ENCODE data around the gene PCK2.
"Not testable (repeated sequence)": the region's sequence is repeated elsewhere in the genome, so short reads cannot be mapped to it uniquely, and the experiment has no call there.

The PCK2 gene

DNA sequence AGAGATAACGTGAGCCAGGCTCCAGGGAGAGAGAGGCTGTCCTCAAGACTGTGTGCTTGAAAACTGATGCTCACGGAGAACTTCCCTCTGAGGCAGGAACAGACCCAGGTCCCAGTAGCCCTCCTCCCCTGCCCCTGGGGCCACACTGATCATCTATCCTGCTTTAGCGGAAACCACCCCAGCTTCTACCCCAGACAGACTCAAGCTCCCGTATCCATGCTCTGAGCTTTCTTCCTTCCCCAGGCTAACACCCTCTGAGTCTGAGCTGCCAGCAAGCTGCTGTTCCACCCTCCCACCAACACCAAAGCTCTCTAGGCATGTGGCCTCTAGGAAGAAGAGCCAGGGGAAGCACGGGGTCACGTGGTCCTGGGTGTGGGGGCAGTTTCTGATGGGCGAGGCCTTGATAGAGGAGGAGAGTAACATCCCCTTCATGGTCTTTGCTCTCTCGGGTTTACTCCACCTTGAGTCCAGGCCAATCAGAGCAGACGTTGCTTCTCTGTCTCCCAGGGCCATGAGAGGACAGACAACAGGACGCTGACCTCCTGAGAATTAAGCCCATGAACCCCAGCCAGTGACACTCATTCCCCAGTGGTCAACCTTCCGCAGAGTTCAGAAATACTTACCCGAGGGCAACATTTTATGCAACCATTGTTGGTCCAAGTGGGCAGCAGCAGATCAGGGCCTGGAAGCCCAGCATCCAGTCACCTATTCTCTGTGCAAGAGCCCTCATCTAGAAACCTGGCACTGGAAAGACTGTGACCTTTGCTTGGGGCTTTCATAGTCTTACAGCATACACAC, 1.4 kb downstream of the PCK2 start:
- DNase-seq (ENCODE audit: low spot score): peak; percentile 77

GRCh38 chr14:24096545-24097181, 2.6 kb downstream of the PCK2 start:
- DNase-seq (ENCODE audit: low spot score): no peak

- DNase-seq (ENCODE audit: low spot score): no peak
Measured at GRCh38 chr14:24098229-24098926, 4.3 kb downstream of the PCK2 start.

DNA sequence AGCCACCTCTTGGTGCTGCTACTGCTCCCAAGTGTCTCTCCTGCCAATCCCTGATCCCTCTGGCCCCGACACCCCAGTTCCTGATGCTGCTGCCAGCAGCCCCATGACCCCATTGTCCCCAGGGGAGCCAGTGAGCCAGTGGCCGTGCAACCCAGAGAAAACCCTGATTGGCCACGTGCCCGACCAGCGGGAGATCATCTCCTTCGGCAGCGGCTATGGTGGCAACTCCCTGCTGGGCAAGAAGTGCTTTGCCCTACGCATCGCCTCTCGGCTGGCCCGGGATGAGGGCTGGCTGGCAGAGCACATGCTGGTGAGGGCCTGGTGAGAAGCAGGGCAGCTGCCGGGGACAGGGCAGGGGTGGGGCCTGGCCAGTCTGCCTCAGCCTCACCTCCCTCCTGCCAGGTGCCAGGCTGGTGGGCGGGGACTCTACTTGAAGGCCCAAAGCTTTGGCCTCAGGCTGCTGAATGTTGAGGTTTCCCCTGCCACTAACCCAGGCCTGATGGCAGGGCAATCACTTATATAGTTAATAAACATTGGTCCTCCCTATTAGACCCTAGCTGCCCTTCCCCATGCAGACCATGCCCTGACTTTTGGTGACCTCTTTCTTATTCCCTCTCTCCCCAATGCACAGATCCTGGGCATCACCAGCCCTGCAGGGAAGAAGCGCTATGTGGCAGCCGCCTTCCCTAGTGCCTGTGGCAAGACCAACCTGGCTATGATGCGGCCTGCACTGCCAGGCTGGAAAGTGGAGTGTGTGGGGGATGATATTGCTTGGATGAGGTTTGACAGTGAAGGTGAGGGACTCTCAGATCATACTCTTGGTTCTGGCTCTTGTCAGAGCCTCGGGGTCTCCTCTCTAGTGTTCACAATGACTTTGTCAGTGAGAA, 5.1 kb downstream of the PCK2 start:
- no peak for DNase-seq (ENCODE audit: low spot score)

- no peak for DNase-seq (ENCODE audit: low spot score)
Measured at GRCh38 chr14:24100197-24100981, 6.3 kb downstream of the PCK2 start.

DNA sequence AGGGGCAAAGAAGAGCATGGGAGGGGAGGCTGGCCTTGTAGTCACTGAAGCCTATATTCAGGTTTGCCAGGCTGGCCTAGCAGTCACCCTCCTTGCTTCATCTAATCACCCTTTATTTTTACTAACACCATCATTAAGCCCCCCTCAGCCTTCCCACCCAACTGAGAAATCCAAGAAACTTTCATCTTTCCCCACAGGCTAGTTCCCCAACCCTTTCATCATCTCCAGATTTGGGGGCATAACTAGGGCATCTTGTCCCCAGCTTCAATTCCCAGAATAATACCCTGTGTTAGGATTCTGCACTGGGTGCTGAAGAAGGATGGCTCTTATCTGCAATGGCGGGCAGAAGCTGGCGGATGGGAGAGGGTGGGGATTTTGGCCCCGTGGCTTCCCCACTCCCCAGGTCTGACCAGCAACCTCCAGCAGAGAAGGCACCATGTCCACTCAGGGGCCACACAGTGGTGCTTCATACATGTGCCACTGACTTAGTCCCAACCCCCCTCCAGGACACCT, 6.9 kb downstream of the PCK2 start:
- no peak for DNase-seq (ENCODE audit: low spot score)

DNA sequence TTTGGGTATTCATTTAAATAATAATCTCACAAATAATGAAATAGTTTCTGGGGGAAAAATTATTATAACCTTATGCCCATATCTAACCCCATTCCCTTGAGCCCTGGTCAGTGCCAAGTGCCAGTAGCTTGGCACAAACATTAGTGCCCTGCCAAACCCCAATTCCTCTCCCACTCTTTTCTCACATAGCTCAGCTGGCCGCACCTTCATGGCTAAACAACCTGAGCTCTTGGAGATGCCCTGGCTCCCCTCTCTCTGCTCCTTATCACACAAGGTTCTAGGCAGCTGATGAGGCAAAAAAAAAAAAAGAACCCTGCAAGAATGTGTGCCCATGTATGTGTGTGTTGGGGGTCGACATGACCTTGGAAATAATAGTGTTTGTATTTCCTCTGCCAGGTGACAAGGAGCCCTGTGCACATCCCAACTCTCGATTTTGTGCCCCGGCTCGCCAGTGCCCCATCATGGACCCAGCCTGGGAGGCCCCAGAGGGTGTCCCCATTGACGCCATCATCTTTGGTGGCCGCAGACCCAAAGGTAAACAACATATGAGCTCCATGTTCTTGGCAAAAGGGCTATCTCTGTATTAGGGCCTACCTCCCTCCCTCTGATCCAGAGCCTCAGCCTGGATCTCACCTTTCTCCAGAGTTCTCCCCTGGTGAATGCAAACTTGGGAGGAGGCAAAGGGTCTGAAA, 8.4 kb downstream of the PCK2 start:
- no peak for DNase-seq (ENCODE audit: low spot score)

GRCh38 chr14:24103451-24103850, 9.3 kb downstream of the PCK2 start:
- no peak for DNase-seq (ENCODE audit: low spot score)

- not testable (repeated sequence) for DNase-seq (ENCODE audit: low spot score)
Measured at GRCh38 chr14:24105609-24106239, 11.6 kb downstream of the PCK2 start.

GRCh38 chr14:24106672-24107271, 12.7 kb downstream of the PCK2 start:
- DNase-seq (ENCODE audit: low spot score): no peak

GRCh38 chr14:24108336-24108874, 14.3 kb downstream of the PCK2 start:
- DNase-seq (ENCODE audit: low spot score): no peak

- DNase-seq (ENCODE audit: low spot score): no peak
Measured at GRCh38 chr14:24110060-24110459, 15.9 kb downstream of the PCK2 start.

- DNase-seq (ENCODE audit: low spot score): no peak
Measured at GRCh38 chr14:24110523-24110922, 16.4 kb downstream of the PCK2 start.

DNA sequence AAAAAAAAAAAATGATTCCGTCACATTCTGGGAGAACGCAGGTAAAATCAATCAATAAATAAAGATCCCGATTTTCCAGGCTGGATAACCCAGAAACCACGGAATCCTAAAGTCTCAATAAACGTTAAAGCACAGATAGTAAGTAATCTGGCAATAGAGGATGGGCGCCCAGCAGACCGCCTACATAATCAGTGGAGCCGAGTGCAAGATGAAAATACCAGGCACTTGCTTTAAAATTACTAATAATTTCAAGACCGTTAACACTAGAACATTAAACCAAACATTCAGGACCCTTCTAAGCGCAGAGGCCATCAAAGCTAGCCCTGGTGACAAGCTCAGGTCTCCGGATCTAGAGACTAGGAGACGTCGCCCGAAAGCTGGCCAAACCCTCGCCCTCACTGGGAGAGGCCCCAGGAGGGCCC, 19.3 kb downstream of the PCK2 start:
- DNase-seq (ENCODE audit: low spot score): no peak

DNA sequence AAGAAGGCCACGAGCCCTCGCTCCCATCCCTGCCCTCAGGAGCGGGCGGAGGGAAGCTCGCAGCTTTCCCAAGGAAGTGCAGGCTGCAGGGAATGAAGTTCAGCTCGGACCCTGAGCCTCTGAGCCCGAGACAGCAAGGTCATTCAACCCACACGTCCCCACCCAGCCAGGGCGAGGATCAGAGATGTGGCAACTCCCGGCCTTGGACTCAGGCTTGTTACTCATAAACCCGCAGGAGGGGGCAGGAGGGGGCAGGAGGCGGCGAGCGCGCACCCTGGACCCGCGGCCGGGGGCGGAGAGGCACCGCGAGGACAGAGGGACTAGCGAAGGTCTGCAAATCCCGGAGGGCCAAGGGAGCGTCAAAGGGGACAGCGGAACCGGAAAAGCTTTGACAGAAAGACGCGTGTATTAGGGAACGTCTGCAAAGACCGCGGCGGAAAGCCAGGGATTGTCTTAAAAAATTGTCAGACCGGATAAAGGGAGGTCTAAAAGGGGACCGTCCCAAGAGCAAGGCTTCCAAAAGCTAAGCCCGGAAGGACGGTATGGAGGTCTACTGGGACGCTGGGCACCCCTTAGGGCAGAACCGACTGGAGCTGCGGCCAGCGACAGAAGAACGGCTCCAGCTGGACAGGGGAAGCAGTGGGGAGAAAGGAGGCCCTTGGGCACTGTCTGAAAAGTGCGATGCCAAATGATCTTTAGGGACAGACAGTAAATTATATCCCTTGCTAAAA, 19.9 kb downstream of the PCK2 start:
- DNase-seq (ENCODE audit: low spot score): peak; percentile 87

DNA sequence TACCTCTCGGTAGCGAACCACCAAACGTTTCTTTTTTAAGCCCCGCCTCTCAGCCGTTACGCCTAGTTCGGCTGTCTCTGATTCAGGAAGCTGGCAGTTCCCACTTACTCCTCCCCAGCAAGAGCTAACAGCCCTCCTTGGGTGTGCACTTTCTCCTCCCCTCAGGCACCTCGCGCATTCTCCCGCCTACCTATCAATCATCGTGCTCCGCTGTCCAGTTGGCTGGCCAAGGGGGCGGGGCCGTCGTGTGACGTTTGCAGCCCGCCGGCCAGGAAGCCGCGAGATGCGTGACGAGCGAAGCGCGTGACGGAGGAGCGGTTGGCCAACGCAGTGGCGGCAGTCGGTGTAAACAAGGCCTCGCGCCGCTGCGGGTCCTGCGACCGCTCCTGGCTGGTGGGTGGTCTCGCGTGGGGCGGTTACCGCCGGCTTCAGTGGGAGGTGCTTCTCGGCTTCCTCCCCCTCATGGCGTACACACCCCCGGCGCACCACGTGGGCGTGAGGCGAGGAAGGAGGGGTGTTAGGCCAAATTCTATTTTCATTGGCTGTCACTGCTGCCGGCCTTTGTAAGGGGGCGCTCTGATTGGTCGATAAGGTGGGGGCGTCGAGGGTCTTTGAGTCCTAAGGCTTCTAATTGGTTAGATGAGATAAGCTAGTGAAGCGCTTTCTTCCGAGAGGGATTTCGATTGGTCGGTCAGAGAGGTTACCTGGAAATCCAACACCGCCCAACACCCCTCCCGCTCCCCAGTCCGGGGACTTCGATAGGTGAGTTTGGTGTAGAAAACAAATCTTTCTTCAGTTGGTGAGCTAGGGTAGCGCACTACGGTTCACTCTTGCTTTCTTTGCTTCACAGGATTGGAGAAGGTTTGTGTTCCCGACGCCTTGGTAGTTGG, 20.7 kb downstream of the PCK2 start, which contains the start of the genes DCAF11 and NRL:
DCAF11 (plus strand) TSS at position 246 of the 890 bp plus-strand sequence. CDS start 818 bp downstream, outside the sequence.
NRL (minus strand) TSS at position 418 of the 890 bp plus-strand sequence. CDS start 32,101 bp downstream, outside the sequence.
- DNase-seq (ENCODE audit: low spot score): peak; percentile 98

All from AG20443 (cell line).